CD4-positive, alpha-beta T cell treated with Interleukin-6 for 4 hours (primary cell): ENCODE results near the gene GEMIN5.

Experiments
- DNase-seq: peaks from one replicate; pipeline ENCODE4 v3.0.0-alpha.2; 2020; ENCODE audit warnings: mixed read lengths

Gene GEMIN5

DNA sequence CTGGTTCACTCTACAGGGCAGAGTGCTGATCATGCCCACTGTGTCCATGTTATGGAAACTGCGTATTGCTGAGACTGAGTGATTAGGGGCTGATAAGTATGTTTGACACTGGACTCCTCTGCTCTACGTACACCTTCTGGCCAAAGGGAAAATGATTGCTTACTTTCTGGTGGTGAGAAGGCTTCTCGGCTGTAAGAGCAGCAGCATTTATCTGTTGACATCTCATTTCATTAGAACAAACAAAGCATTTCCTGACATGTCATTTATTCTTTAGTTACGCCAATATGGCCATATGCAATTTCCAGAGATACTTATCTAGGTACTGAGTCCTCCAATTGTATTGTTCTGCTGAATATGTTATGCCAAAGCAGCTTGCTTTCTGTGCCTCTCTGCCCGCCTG lies 93.2 kb downstream of the GEMIN5 start:
- no peak for DNase-seq

DNA sequence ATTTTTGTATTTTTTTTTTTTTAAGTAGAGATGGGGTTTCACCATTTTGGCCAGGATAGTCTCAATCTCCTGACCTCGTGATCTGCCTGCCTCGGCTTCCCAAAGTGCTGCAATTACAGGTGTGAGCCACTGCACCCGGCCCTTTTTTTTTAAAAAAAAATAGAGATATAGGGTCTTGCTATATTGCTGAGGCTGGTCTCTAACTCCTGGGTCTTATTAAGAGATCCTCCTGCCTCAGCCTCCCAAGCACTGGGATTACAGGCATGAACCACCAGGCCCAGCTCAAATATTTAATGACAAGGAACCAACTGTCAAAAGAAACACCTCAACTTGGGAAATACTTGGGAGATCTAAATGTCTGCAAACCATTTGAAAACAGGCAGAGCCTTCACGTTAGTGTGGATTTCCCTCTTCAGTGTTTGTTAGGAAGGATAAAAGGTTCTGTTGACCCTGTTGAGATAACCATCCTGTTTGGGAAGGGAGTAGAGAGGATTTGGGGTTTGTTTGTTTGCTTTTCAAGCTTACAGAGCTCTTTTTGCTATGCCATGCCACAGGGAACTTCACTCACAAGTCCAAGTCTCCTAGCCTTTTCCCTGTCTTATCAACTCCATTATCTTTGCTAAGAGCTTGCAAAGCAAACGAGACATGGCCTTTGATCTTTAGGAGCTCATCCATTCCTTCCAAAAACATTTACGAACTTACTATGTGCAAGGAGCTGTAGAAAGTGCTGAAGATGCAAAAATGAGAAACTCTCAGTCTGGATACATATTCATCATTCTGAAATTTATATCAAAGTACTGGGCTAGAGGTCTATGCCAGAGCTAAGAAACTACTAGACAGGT lies 95.1 kb downstream of the GEMIN5 start:
- no peak for DNase-seq

DNA sequence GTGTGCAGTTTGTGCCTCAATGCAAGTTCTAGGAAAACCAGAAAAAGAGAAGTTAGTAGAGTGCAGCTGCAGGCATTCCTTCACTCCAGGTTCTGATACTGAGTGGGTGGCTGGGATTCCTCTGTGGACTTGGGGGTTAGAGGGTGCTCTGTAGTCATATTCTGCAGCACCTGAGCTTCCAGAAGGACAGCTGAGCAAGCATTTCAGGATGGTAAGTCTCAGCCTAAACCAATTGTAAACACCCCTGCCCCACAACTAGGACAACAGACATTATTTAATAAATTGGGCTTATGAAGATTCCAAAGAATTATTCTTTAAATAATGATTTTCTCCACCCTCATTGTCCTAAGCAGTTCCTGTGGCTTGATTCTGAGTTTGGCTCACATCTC lies 96.7 kb downstream of the GEMIN5 start:
- DNase-seq: no peak

DNA sequence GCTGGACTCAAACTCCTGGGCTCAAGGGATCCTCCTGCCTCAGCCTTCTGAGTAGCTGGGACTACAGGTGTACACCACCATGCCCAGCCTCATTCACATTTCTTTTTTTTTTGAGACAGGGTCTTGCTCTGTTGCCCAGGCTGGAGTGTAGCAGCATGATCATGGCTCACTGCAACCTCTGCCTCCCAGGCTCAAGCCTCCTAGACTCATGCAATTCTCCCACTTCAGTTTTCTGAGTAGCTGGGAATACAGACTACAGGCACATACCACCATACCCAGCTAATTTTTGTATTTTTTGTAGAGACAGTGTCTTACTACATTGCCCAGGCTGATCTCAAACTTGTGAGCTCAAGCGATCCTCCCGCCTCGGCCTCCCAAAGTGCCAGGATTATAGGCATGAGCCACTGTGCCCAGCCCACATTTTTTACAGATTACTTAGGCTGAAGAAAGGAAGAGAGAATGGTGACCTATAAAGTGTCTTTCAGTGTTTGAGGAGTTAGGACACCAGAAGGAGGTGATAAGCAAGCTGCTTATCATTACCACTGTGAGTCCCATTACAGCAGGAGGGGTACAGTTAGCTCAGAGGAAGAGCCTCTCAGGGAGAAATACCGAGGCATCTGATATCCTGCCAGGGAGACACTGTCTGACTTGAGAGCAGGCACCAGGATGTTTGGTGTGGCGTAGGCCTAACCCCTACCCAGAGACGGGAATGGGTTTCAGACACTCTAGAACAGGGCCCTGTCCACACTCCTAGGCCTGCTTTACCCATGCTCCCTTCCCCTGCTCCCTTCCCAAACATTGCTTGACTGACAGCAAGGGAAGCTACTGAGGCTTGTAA lies 97.4 kb downstream of the GEMIN5 start:
- no peak for DNase-seq
